ENCODE measurements around the gene ADAM12.

ADAM12 gene

DNA sequence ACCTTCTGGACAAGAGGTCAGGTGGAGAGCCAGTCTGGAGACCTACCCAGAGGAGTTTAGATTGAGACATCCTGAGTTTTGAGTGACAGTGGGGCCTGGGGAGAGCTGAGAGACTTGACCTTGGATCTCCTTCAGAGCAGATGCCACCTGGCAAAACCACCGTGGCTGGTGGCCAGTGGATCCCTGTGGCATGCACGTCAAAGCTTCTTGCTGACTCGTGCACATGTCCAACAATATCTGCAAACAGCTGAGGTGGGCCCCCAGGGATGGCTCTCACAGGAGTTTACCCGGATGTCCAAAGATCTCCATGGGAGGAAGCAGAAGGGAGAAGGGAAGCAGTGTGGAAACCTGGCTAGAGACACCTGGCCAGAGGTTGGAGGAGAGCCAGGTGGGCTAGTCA lies 261.4 kb downstream of the ADAM12 start:
- H3K4me3 ChIP-seq (ENCODE audit: low read length), result no peak overlapping the region
- no peak overlapping the region for H3K9ac ChIP-seq (ENCODE audit: low read length)
- no peak overlapping the region for H3K27ac ChIP-seq (ENCODE audit: low read length)
- no peaks in the 10 kb centered on the region for H3K9me3 ChIP-seq (ENCODE audit: insufficient read depth, low read length)
- H3K4me2 ChIP-seq (ENCODE audit: low read length), result no peak overlapping the region
- H3K27me3 ChIP-seq (ENCODE audit: low read depth, low read length), result no peaks in the 10 kb centered on the region
- H2AFZ ChIP-seq (ENCODE audit: low read depth, low read length), result no peak overlapping the region
- H3K4me1 ChIP-seq (ENCODE audit: low read length), result no peaks in the 10 kb centered on the region
- H3K79me2 ChIP-seq (ENCODE audit: low read length), result no peaks in the 10 kb centered on the region
- H3K36me3 ChIP-seq (replicated peaks; ENCODE audit: low read depth, low read length), result no peaks in the 10 kb centered on the region
- H4K20me1 ChIP-seq (ENCODE audit: insufficient read depth, low read length), result no peaks in the 10 kb centered on the region
- TF ChIP-seq CTCF (IDR thresholded peaks at IDR 0.05; ENCODE audit: low read depth, low read length), result no peak
- no peak for TF ChIP-seq EZH2phosphoT487 (IDR thresholded peaks at IDR 0.05; ENCODE audit: low read depth)

DNA sequence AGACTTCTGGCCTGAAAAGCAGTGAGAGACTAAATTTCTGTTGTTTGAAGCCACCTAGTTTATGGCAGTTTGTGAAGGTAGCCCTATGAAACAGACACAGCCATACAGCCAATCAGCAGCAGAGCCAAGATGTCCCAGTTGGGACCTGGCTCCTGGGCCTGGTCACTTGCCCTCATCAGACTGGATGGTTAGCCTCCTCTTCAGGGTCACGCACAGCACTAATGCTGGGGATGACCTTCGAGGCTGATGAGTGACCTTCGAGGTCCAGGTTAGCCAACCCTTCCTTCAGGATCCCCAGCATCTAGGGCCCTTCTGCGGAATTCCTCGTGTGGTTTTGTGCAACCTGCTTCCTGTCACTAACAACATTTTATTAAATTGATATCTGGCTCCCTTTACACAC lies 262.3 kb downstream of the ADAM12 start:
- Histone ChIP-seq H4K20me1 (ENCODE audit: insufficient read depth, low read length) (no peaks in the 10 kb centered on the region), H3K9ac (ENCODE audit: low read length) (no peak overlapping the region), H3K36me3 (replicated peaks; ENCODE audit: low read depth, low read length) (no peaks in the 10 kb centered on the region), H2AFZ (ENCODE audit: low read depth, low read length) (no peak overlapping the region), H3K9me3 (ENCODE audit: insufficient read depth, low read length) (no peaks in the 10 kb centered on the region), H3K27ac (ENCODE audit: low read length) (no peak overlapping the region), H3K4me2 (ENCODE audit: low read length) (no peak overlapping the region), H3K27me3 (ENCODE audit: low read depth, low read length) (no peaks in the 10 kb centered on the region), H3K79me2 (ENCODE audit: low read length) (no peaks in the 10 kb centered on the region), H3K4me3 (ENCODE audit: low read length) (no peak overlapping the region), H3K4me1 (ENCODE audit: low read length) (no peaks in the 10 kb centered on the region)
- no peak for TF ChIP-seq CTCF (IDR thresholded peaks at IDR 0.05; ENCODE audit: low read depth, low read length)
- TF ChIP-seq EZH2phosphoT487 (IDR thresholded peaks at IDR 0.05; ENCODE audit: low read depth), result no peak

DNA sequence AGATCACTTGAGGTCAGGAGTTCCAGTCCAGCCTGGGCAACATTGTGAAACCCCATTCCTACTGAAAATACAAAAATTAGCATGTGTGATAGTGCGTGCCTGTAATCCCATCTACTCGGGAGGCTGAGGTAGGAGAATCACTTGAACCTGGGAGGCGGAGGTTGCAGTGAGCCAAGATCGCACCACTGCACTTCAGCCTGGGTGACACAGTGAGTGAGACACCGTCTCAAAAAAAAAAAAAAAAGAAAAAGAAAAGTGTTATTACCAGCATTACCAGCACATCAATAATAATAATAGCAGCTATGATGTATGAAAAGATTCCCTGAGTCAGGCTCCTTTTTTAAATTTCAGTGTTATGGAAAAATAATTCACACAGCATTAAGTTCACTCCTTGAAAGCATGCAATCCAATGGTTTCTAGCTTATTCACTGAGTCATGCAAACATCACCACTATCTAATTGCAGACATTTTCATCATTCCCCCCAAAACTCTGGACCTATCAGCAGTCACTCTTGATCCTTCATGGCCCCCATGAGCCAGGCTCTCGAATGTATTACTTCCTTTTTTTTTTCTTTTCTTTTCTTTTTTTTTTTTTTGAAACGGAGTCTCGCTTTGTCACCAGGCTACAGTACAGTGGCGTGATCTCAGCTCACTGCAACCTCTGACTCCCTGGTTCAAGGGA lies 263.5 kb downstream of the ADAM12 start:
- no peaks in the 10 kb centered on the region for H3K4me1 ChIP-seq (ENCODE audit: low read length)
- TF ChIP-seq EZH2phosphoT487 (IDR thresholded peaks at IDR 0.05; ENCODE audit: low read depth) (no peak), CTCF (IDR thresholded peaks at IDR 0.05; ENCODE audit: low read depth, low read length) (no peak)
- H4K20me1 ChIP-seq (ENCODE audit: insufficient read depth, low read length), result no peaks in the 10 kb centered on the region
- no peak overlapping the region for H2AFZ ChIP-seq (ENCODE audit: low read depth, low read length)
- no peak overlapping the region for H3K4me3 ChIP-seq (ENCODE audit: low read length)
- H3K9me3 ChIP-seq (ENCODE audit: insufficient read depth, low read length), result no peaks in the 10 kb centered on the region
- no peak overlapping the region for H3K4me2 ChIP-seq (ENCODE audit: low read length)
- no peak overlapping the region for H3K27ac ChIP-seq (ENCODE audit: low read length)
- no peaks in the 10 kb centered on the region for H3K79me2 ChIP-seq (ENCODE audit: low read length)
- no peaks in the 10 kb centered on the region for H3K27me3 ChIP-seq (ENCODE audit: low read depth, low read length)
- no peak overlapping the region for H3K9ac ChIP-seq (ENCODE audit: low read length)
- no peaks in the 10 kb centered on the region for H3K36me3 ChIP-seq (replicated peaks; ENCODE audit: low read depth, low read length)

DNA sequence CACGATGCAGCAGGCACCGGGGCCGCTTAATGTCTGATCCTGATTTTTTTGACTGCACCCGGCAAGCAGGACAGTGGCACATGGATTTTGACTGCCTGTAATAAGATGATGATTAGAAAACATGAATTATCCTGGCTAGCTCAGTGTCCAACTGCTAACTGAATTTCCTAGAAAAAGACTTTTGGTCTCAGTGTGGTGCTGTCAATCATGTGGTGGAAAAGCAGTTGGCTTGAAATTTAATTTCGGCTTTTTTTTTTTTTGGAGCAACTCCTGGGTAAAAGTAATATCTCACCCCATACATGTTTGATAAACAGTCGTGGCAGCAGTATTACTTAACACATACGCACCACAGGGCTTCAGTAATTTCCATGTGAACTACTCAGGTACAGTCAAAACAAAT lies 264.2 kb downstream of the ADAM12 start:
- Histone ChIP-seq H3K36me3 (replicated peaks; ENCODE audit: low read depth, low read length) (no peaks in the 10 kb centered on the region), H4K20me1 (ENCODE audit: insufficient read depth, low read length) (no peaks in the 10 kb centered on the region), H3K4me3 (ENCODE audit: low read length) (no peak overlapping the region), H3K4me1 (ENCODE audit: low read length) (no peaks in the 10 kb centered on the region), H3K27me3 (ENCODE audit: low read depth, low read length) (no peaks in the 10 kb centered on the region), H3K4me2 (ENCODE audit: low read length) (no peak overlapping the region), H3K79me2 (ENCODE audit: low read length) (no peaks in the 10 kb centered on the region), H2AFZ (ENCODE audit: low read depth, low read length) (no peak overlapping the region), H3K27ac (ENCODE audit: low read length) (no peak overlapping the region), H3K9me3 (ENCODE audit: insufficient read depth, low read length) (no peaks in the 10 kb centered on the region), H3K9ac (ENCODE audit: low read length) (no peak overlapping the region)
- TF ChIP-seq CTCF (IDR thresholded peaks at IDR 0.05; ENCODE audit: low read depth, low read length) (no peak), EZH2phosphoT487 (IDR thresholded peaks at IDR 0.05; ENCODE audit: low read depth) (no peak)

Measured in OCI-LY3 (cell line).